GM19455 (cell line): Measurements from ENCODE around the gene CCNDBP1.
"Not testable (repeated sequence)": the region's sequence is repeated elsewhere in the genome, so short reads cannot be mapped to it uniquely, and the experiment has no call there.

Experiments used
- ATAC-seq: cut with Tn5 transposase; IDR thresholded peaks from one replicate; pipeline ENCODE4 v1.9.1; 2021; ENCODE audit not compliant: unreplicated experiment

Gene CCNDBP1

GRCh38 chr15:43193710-43194109, 8.5 kb downstream of the CCNDBP1 start:
- no peak for ATAC-seq

GRCh38 chr15:43194795-43195194, 9.6 kb downstream of the CCNDBP1 start:
- no peak for ATAC-seq

- ATAC-seq = no peak
Measured at GRCh38 chr15:43196760-43197548, 11.8 kb downstream of the CCNDBP1 start.

GRCh38 chr15:43197773-43198172, 12.6 kb downstream of the CCNDBP1 start:
- ATAC-seq = not testable (repeated sequence)

- ATAC-seq = not testable (repeated sequence)
Measured at GRCh38 chr15:43198556-43198955, 13.4 kb downstream of the CCNDBP1 start.

GRCh38 chr15:43198992-43199391, 13.8 kb downstream of the CCNDBP1 start:
- ATAC-seq = no peak

GRCh38 chr15:43199945-43200488, 14.8 kb downstream of the CCNDBP1 start:
- ATAC-seq = no peak

- no peak for ATAC-seq
Measured at GRCh38 chr15:43204016-43204901, 19.1 kb downstream of the CCNDBP1 start.

- no peak for ATAC-seq
Measured at GRCh38 chr15:43206054-43206453, 20.9 kb downstream of the CCNDBP1 start.

- no peak for ATAC-seq
Measured at GRCh38 chr15:43207024-43207423, 21.8 kb downstream of the CCNDBP1 start.

- ATAC-seq = no peak
Measured at GRCh38 chr15:43208052-43209002, 23.1 kb downstream of the CCNDBP1 start.

- ATAC-seq = no peak
Measured at GRCh38 chr15:43209059-43209824, 24.0 kb downstream of the CCNDBP1 start.

- no peak for ATAC-seq
Measured at GRCh38 chr15:43210172-43210745, 25.1 kb downstream of the CCNDBP1 start.

GRCh38 chr15:43210807-43211206, 25.6 kb downstream of the CCNDBP1 start:
- no peak for ATAC-seq

- no peak for ATAC-seq
Measured at GRCh38 chr15:43211224-43211735, 26.1 kb downstream of the CCNDBP1 start.

- no peak for ATAC-seq
Measured at GRCh38 chr15:43212299-43212698, 27.1 kb downstream of the CCNDBP1 start.

- no peak for ATAC-seq
Measured at GRCh38 chr15:43212951-43213350, 27.7 kb downstream of the CCNDBP1 start.

GRCh38 chr15:43213466-43213865, 28.3 kb downstream of the CCNDBP1 start:
- no peak for ATAC-seq

GRCh38 chr15:43214169-43214568, 29.0 kb downstream of the CCNDBP1 start:
- no peak for ATAC-seq
